Measurements from ENCODE around the gene RBM23. TPM values are rescaled to one million over a fixed set of nuclear protein-coding genes. Genes with fewer than 3 reads are reported as not detected.

The RBM23 gene
- total and polyA plus RNA-seq, 9 of the 15 experiments (the other 6 are each of a cell fraction or from before 2014, with no cell fraction given) = 46.0 to 102 (median 58.5) TPM

GRCh38 chr14:22865424-22866405 lies 53.2 kb downstream of the RBM23 start (continued):
- TF ChIP-seq, protein P1, sequence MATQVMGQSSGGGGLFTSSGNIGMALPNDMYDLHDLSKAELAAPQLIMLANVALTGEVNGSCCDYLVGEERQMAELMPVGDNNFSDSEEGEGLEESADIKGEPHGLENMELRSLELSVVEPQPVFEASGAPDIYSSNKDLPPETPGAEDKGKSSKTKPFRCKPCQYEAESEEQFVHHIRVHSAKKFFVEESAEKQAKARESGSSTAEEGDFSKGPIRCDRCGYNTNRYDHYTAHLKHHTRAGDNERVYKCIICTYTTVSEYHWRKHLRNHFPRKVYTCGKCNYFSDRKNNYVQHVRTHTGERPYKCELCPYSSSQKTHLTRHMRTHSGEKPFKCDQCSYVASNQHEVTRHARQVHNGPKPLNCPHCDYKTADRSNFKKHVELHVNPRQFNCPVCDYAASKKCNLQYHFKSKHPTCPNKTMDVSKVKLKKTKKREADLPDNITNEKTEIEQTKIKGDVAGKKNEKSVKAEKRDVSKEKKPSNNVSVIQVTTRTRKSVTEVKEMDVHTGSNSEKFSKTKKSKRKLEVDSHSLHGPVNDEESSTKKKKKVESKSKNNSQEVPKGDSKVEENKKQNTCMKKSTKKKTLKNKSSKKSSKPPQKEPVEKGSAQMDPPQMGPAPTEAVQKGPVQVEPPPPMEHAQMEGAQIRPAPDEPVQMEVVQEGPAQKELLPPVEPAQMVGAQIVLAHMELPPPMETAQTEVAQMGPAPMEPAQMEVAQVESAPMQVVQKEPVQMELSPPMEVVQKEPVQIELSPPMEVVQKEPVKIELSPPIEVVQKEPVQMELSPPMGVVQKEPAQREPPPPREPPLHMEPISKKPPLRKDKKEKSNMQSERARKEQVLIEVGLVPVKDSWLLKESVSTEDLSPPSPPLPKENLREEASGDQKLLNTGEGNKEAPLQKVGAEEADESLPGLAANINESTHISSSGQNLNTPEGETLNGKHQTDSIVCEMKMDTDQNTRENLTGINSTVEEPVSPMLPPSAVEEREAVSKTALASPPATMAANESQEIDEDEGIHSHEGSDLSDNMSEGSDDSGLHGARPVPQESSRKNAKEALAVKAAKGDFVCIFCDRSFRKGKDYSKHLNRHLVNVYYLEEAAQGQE (IDR thresholded peaks at IDR 0.05; ENCODE audit: borderline replicate concordance) = 0 out of 2 replicates have a peak, but pooled peaks have one; percentile 8
- TF ChIP-seq, protein P1 (CRISPR knock-in tag; IDR thresholded peaks at IDR 0.05; ENCODE audit: low read depth) = no peak
- TF ChIP-seq, protein P2, sequence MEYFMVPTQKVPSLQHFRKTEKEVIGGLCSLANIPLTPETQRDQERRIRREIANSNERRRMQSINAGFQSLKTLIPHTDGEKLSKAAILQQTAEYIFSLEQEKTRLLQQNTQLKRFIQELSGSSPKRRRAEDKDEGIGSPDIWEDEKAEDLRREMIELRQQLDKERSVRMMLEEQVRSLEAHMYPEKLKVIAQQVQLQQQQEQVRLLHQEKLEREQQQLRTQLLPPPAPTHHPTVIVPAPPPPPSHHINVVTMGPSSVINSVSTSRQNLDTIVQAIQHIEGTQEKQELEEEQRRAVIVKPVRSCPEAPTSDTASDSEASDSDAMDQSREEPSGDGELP (CRISPR knock-in tag; IDR thresholded peaks at IDR 0.05; ENCODE audit: borderline replicate concordance) = no peak
- TF ChIP-seq CC2D1A (IDR thresholded peaks at IDR 0.05) = no peak
- TF ChIP-seq, protein P3, sequence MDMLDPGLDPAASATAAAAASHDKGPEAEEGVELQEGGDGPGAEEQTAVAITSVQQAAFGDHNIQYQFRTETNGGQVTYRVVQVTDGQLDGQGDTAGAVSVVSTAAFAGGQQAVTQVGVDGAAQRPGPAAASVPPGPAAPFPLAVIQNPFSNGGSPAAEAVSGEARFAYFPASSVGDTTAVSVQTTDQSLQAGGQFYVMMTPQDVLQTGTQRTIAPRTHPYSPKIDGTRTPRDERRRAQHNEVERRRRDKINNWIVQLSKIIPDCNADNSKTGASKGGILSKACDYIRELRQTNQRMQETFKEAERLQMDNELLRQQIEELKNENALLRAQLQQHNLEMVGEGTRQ (CRISPR knock-in tag; IDR thresholded peaks at IDR 0.05) = no peak
- TF ChIP-seq, protein P4, sequence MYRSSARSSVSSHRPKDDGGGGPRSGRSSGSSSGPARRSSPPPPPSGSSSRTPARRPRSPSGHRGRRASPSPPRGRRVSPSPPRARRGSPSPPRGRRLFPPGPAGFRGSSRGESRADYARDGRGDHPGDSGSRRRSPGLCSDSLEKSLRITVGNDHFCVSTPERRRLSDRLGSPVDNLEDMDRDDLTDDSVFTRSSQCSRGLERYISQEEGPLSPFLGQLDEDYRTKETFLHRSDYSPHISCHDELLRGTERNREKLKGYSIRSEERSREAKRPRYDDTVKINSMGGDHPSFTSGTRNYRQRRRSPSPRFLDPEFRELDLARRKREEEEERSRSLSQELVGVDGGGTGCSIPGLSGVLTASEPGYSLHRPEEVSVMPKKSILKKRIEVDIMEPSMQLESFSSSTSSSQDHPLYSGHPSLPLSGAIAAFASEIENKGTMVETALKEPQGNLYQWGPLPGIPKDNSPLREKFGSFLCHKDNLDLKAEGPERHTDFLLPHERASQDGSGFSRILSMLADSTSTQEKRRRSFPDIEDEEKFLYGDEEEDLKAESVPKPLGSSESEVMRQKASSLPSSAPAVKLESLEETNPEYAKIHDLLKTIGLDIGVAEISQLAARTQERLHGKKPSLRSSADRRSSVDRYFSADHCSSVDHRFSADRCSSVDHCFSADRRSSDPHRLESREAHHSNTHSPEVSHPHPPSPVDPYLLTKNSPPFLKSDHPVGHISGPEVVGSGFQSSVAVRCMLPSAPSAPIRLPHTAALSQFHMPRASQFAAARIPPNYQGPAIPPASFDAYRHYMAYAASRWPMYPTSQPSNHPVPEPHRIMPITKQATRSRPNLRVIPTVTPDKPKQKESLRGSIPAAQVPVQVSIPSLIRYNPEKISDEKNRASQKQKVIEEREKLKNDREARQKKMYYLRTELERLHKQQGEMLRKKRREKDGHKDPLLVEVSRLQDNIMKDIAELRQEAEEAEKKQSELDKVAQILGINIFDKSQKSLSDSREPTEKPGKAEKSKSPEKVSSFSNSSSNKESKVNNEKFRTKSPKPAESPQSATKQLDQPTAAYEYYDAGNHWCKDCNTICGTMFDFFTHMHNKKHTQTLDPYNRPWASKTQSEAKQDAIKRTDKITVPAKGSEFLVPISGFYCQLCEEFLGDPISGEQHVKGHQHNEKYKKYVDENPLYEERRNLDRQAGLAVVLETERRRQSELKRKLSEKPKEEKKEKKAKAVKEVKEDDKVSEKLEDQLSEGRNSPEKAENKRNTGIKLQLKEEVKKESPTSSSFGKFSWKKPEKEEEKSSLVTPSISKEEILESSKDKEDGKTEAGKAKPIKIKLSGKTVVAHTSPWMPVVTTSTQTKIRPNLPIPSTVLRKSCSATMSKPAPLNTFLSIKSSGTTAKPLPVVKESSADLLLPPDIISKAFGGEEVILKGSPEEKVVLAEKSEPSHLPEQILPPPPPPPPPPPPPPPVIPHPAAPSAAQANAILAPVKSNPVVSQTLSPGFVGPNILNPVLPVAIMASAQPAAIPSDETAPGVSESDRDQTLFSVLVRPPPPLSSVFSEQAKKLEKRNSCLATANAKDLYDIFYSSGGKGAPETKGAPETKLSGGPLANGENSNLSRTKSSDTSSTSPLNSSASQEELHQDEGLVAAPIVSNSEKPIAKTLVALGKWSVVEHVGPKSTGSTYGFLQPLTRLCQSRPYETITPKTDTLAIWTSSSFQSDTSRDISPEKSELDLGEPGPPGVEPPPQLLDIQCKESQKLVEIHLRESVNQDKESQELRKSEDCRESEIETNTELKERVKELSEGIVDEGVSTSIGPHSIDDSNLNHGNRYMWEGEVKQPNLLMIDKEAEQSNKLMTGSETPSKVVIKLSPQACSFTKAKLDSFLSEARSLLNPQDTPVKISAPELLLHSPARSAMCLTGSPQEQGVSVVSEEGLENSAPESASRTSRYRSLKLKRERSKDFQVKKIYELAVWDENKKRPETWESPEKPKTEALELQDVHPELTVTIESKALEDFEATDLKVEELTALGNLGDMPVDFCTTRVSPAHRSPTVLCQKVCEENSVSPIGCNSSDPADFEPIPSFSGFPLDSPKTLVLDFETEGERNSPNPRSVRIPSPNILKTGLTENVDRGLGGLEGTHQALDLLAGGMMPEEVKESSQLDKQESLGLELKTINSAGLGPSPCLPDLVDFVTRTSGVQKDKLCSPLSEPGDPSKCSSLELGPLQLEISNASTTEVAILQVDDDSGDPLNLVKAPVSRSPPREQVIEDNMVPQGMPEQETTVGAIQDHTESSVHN (IDR thresholded peaks at IDR 0.05; ENCODE audit: borderline replicate concordance in 1 of 2, low read depth in 1 of 2) = no peak
- TF ChIP-seq EHMT2 (IDR thresholded peaks at IDR 0.05) = peak; percentile 68; the same call in 1 of the 2 replicates

Measured in K562 (cell line).